Activated CD4-positive, alpha-beta T cell treated with anti-CD3 and anti-CD28 coated beads for 36 hours (primary cell): ENCODE results near the gene RBMS3. TPM values are rescaled to one million over a fixed set of nuclear protein-coding genes. Genes with fewer than 3 reads are reported as not detected.

Experiments
- ATAC-seq: fragments of 200-7000 bp; cut with Tn5 transposase; one replicate; pipeline ENCODE4 v1.10.0; 2021; ENCODE audit warnings: mild to moderate bottlenecking, moderate library complexity
- CTCF ChIA-PET: fragments of 350-600 bp; sonication (Branson Sonifier 250); formaldehyde crosslinking; loops from one replicate; lab custom pipeline; 2021; ENCODE audit warnings: antibody characterized with exemption; lab: Charles Lee
- POLR2A ChIA-PET: fragments of 350-600 bp; sonication (Branson Sonifier 250); formaldehyde crosslinking; loops from one replicate; lab custom pipeline; 2021; ENCODE audit warnings: antibody characterized with exemption, inconsistent platforms; lab: Charles Lee
- DNase-seq: peaks from one replicate; pipeline ENCODE4 v3.0.0-alpha.2; 2020
- H3K27ac Mint-ChIP-seq: one replicate; pipeline ENCODE4 v1.8.0; 2021; ENCODE audit warnings: mixed read lengths
- H3K27me3 Mint-ChIP-seq: one replicate; pipeline ENCODE4 v1.8.0; 2021; ENCODE audit warnings: mixed read lengths
- H3K36me3 Mint-ChIP-seq: one replicate; pipeline ENCODE4 v1.8.0; 2021; ENCODE audit warnings: low read depth, mixed read lengths
- H3K4me1 Mint-ChIP-seq: one replicate; pipeline ENCODE4 v1.8.0; 2021; ENCODE audit warnings: mixed read lengths
- H3K4me3 Mint-ChIP-seq: one replicate; pipeline ENCODE4 v1.8.0; 2021; ENCODE audit warnings: mild to moderate bottlenecking, moderate library complexity, mixed read lengths
- H3K9me3 Mint-ChIP-seq: one replicate; pipeline ENCODE4 v1.8.0; 2021; ENCODE audit warnings: low read depth, mixed read lengths
- intact Hi-C, 2 experiments: fragments of 100-400 bp; cut with DNase I in 1 of 2; cut with micrococcal nuclease in 1 of 2; formaldehyde crosslinking; loops; one replicate each; pipeline versions ENCODE4 v1.14.2 to v1.15.1; 2022 to 2024; cut with DNase I, micrococcal nuclease
- total RNA-seq, 2 experiments: library from RNA; stranded (reverse); gene quantifications; one replicate each; pipeline ENCODE4 v1.2.3, GENCODE V29; 2021

The RBMS3 gene
- total RNA-seq, 2 experiments from 2014 or later, result 1.5 to 2.0 TPM

- H3K27ac Mint-ChIP-seq, result no peak overlapping the region
- intact Hi-C loops, result no loop called here
- POLR2A ChIA-PET, result no interaction called here
- no peaks in the 10 kb centered on the region for H3K4me1 Mint-ChIP-seq
- CTCF ChIA-PET, result no interaction called here
- ATAC-seq (no peak), DNase-seq (no peak)
- H3K36me3 Mint-ChIP-seq, result no peaks in the 10 kb centered on the region
- peaks cover 5% of the 10 kb centered on the region for H3K9me3 Mint-ChIP-seq
- no peaks in the 10 kb centered on the region for H3K27me3 Mint-ChIP-seq
- no peak overlapping the region for H3K4me3 Mint-ChIP-seq
Observed at GRCh38 chr3:29567501-29567900, 286.6 kb downstream of the RBMS3 start.

GRCh38 chr3:29568355-29568754 lies 287.5 kb downstream of the RBMS3 start:
- Mint-ChIP-seq H3K4me1 (no peaks in the 10 kb centered on the region), H3K9me3 (peaks cover 5% of the 10 kb centered on the region), H3K36me3 (no peaks in the 10 kb centered on the region), H3K27ac (no peak overlapping the region), H3K27me3 (no peaks in the 10 kb centered on the region), H3K4me3 (no peak overlapping the region)
- ATAC-seq (no peak), DNase-seq (no peak)
- CTCF ChIA-PET, result no interaction called here
- POLR2A ChIA-PET, result no interaction called here
- intact Hi-C loops, result no loop called here

GRCh38 chr3:29576181-29576580 lies 295.3 kb downstream of the RBMS3 start:
- DNase-seq (no peak), ATAC-seq (no peak)
- Mint-ChIP-seq H3K9me3 (peaks cover 5% of the 10 kb centered on the region), H3K36me3 (no peaks in the 10 kb centered on the region), H3K27ac (no peak overlapping the region), H3K4me3 (no peak overlapping the region), H3K4me1 (no peaks in the 10 kb centered on the region), H3K27me3 (peaks cover 2% of the 10 kb centered on the region)
- CTCF ChIA-PET, result no interaction called here
- POLR2A ChIA-PET, result no interaction called here
- intact Hi-C loops, result no loop called here

GRCh38 chr3:29576675-29577074 lies 295.8 kb downstream of the RBMS3 start:
- ChIA-PET CTCF (no interaction called here), POLR2A (no interaction called here)
- Mint-ChIP-seq H3K4me1 (no peaks in the 10 kb centered on the region), H3K4me3 (no peak overlapping the region), H3K9me3 (peaks cover 5% of the 10 kb centered on the region), H3K27me3 (peaks cover 2% of the 10 kb centered on the region), H3K36me3 (no peaks in the 10 kb centered on the region), H3K27ac (no peak overlapping the region)
- intact Hi-C loops, result no loop called here
- ATAC-seq (no peak), DNase-seq (no peak)

GRCh38 chr3:29577250-29577649 lies 296.4 kb downstream of the RBMS3 start:
- intact Hi-C loops, result no loop called here
- ATAC-seq (no peak), DNase-seq (no peak)
- no peak overlapping the region for H3K27ac Mint-ChIP-seq
- no peak overlapping the region for H3K4me3 Mint-ChIP-seq
- peaks cover 2% of the 10 kb centered on the region for H3K9me3 Mint-ChIP-seq
- peaks cover 2% of the 10 kb centered on the region for H3K27me3 Mint-ChIP-seq
- POLR2A ChIA-PET, result no interaction called here
- H3K36me3 Mint-ChIP-seq, result no peaks in the 10 kb centered on the region
- H3K4me1 Mint-ChIP-seq, result no peaks in the 10 kb centered on the region
- CTCF ChIA-PET, result no interaction called here

- Mint-ChIP-seq H3K27me3 (peaks cover 2% of the 10 kb centered on the region), H3K4me3 (no peak overlapping the region), H3K9me3 (no peaks in the 10 kb centered on the region), H3K36me3 (no peaks in the 10 kb centered on the region), H3K4me1 (no peaks in the 10 kb centered on the region), H3K27ac (no peak overlapping the region)
- CTCF ChIA-PET, result no interaction called here
- ATAC-seq, result no peak
- intact Hi-C loops, result no loop called here
- no peak for DNase-seq
- POLR2A ChIA-PET, result no interaction called here
Observed at GRCh38 chr3:29581311-29581710, 300.4 kb downstream of the RBMS3 start.

GRCh38 chr3:29582273-29582672 lies 301.4 kb downstream of the RBMS3 start:
- H3K4me3 Mint-ChIP-seq, result no peak overlapping the region
- no peaks in the 10 kb centered on the region for H3K9me3 Mint-ChIP-seq
- H3K27ac Mint-ChIP-seq, result no peak overlapping the region
- DNase-seq (no peak), ATAC-seq (no peak)
- ChIA-PET POLR2A (no interaction called here), CTCF (interaction anchor here (0.7 kb wide), 1 partner anchor 1048 kb away, joined by 3 read pairs; no protein-coding TSS in a partner anchor)
- H3K36me3 Mint-ChIP-seq, result no peaks in the 10 kb centered on the region
- peaks cover 2% of the 10 kb centered on the region for H3K27me3 Mint-ChIP-seq
- no peaks in the 10 kb centered on the region for H3K4me1 Mint-ChIP-seq
- intact Hi-C loops, result no loop called here

- POLR2A ChIA-PET, result no interaction called here
- intact Hi-C loops, result no loop called here
- CTCF ChIA-PET, result no interaction called here
- H3K36me3 Mint-ChIP-seq, result no peaks in the 10 kb centered on the region
- peaks cover 2% of the 10 kb centered on the region for H3K27me3 Mint-ChIP-seq
- DNase-seq (no peak), ATAC-seq (no peak)
- H3K9me3 Mint-ChIP-seq, result no peaks in the 10 kb centered on the region
- H3K27ac Mint-ChIP-seq, result no peak overlapping the region
- no peak overlapping the region for H3K4me3 Mint-ChIP-seq
- H3K4me1 Mint-ChIP-seq, result no peaks in the 10 kb centered on the region
Observed at GRCh38 chr3:29583861-29584260, 303.0 kb downstream of the RBMS3 start.

- Mint-ChIP-seq H3K27me3 (peaks cover 4% of the 10 kb centered on the region), H3K9me3 (no peaks in the 10 kb centered on the region), H3K36me3 (no peaks in the 10 kb centered on the region), H3K4me3 (no peak overlapping the region), H3K27ac (no peak overlapping the region), H3K4me1 (no peaks in the 10 kb centered on the region)
- DNase-seq, result no peak
- ATAC-seq, result no peak
- CTCF ChIA-PET, result no interaction called here
- intact Hi-C loops, result no loop called here
- POLR2A ChIA-PET, result no interaction called here
Observed at GRCh38 chr3:29585368-29585767, 304.5 kb downstream of the RBMS3 start.

GRCh38 chr3:29587340-29587739 lies 306.5 kb downstream of the RBMS3 start:
- no peaks in the 10 kb centered on the region for H3K4me1 Mint-ChIP-seq
- H3K4me3 Mint-ChIP-seq, result no peak overlapping the region
- ChIA-PET POLR2A (no interaction called here), CTCF (no interaction called here)
- ATAC-seq, result no peak
- no peaks in the 10 kb centered on the region for H3K9me3 Mint-ChIP-seq
- intact Hi-C loops, result no loop called here
- H3K27me3 Mint-ChIP-seq, result peaks cover 4% of the 10 kb centered on the region
- no peak overlapping the region for H3K27ac Mint-ChIP-seq
- no peak for DNase-seq
- no peaks in the 10 kb centered on the region for H3K36me3 Mint-ChIP-seq

- POLR2A ChIA-PET, result no interaction called here
- Mint-ChIP-seq H3K4me3 (no peak overlapping the region), H3K9me3 (no peaks in the 10 kb centered on the region), H3K4me1 (no peaks in the 10 kb centered on the region), H3K36me3 (no peaks in the 10 kb centered on the region), H3K27me3 (peaks cover 4% of the 10 kb centered on the region), H3K27ac (no peak overlapping the region)
- DNase-seq (no peak), ATAC-seq (no peak)
- CTCF ChIA-PET, result no interaction called here
- intact Hi-C loops, result no loop called here
Observed at GRCh38 chr3:29590012-29590411, 309.1 kb downstream of the RBMS3 start.

- POLR2A ChIA-PET, result no interaction called here
- DNase-seq (no peak), ATAC-seq (no peak)
- Mint-ChIP-seq H3K36me3 (no peaks in the 10 kb centered on the region), H3K4me1 (no peaks in the 10 kb centered on the region), H3K9me3 (no peaks in the 10 kb centered on the region), H3K27ac (no peak overlapping the region), H3K4me3 (no peak overlapping the region), H3K27me3 (peaks cover 4% of the 10 kb centered on the region)
- intact Hi-C loops, result no loop called here
- CTCF ChIA-PET, result no interaction called here
Observed at GRCh38 chr3:29590461-29590860, 309.6 kb downstream of the RBMS3 start.

- Mint-ChIP-seq H3K9me3 (no peaks in the 10 kb centered on the region), H3K27ac (no peak overlapping the region), H3K27me3 (peaks cover 6% of the 10 kb centered on the region), H3K36me3 (no peaks in the 10 kb centered on the region), H3K4me1 (no peaks in the 10 kb centered on the region), H3K4me3 (no peak overlapping the region)
- DNase-seq, result no peak
- ChIA-PET CTCF (no interaction called here), POLR2A (no interaction called here)
- ATAC-seq, result no peak
- intact Hi-C loops, result no loop called here
Observed at GRCh38 chr3:29591579-29591978, 310.7 kb downstream of the RBMS3 start.
